Eye (tissue), 1 donor: ENCODE measurements around the gene CYTH3.
"Not testable (repeated sequence)": the region's sequence is repeated elsewhere in the genome, so short reads cannot be mapped to it uniquely, and the experiment has no call there.

ENCODE experiments used
- DNase-seq: peaks from one replicate; pipeline ENCODE4 v3.0.0-alpha.2; 2015

The CYTH3 gene

DNA sequence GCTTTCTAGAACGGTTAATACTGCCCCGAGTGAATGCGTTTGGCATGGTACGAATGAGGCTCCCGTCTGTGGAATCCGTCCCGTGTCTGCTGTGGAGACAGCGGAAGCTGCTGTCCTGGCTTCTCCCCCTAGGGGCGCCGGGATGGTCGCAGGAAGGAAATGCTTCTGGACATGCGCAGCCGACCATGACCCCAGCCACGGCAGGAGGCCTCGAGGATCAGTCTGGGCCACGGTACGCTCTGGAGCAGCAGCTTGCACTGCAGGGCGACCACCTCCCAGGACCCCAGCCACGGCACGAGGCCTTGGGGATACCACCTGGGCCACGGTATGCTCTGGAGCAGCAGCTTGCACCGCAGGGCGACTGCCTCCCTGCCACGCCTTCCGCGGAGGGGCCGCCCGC lies 107.9 kb downstream of the CYTH3 start:
- peak; percentile 77 for DNase-seq

DNA sequence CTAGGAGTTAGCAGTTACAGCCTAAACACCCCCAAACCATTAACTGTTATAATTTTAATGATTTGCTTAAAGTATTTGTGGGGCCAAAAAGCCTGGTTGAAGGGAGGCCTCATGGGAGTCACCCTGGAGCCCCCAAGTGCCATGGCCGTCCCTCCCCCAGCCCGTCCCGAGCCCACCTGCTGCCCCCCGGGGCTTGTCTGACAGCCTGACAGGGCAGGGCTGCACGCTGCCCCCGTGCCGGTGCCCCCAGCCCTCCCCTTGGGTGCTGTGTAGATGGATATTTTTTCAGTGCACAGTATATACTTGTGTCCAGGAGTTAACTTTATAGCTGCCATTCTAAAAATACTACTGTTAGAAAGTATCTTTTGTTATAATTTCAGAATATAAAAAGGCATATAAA lies 108.4 kb downstream of the CYTH3 start:
- DNase-seq = no peak

DNA sequence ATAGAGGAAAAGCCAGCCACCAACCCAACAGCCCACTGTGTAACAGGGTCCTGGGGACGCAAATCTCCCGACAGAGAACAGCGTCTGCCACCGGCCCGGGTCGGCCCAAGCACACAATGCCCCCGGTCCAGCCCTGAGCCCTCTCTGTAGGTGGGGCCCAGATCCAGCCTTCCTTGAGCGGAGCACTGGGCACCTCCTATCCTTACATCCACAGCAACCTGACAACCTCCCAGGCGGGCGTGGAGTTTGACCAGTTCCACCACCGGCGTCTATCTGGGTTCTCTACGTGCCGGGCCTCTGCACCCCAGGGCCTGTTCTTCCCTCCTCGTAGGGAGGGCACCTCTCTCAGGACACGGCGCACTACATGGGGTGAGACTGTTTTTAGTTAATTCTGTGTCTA lies 109.0 kb downstream of the CYTH3 start:
- DNase-seq = no peak

DNA sequence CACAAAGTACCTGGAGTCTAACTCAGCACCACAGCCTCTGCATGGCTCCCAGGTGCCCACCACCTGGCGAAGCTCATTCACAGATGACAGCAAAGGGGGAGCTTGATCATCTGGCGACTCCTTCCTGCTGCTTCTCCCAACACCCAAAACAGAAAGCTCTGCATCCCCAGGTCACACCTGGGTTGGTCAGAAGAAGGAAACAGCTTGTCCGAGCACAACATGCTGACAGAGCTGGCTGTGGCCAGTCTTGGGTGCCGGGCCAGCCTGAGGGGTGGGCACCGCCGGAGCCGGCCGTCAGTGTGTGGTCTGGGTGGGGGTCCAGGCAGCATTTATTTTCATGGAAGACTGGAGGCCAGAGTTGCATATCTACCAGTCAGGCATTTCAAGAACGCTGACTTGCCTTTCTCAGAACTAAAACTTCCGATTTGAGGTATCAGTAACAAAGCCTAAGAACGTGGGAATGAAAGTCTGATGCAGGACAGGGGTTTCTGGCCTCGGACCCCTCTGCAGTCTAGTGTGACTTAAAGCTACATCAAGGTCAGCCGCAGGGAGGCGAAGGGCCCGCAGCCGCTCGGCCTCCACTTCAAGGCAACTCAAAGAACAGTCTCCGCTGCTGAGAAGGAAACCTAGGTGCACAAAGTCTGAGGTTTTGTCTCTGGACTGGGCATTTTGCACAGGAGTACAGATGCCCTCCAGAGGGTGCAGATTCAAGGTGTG lies 109.6 kb downstream of the CYTH3 start:
- DNase-seq = no peak

DNA sequence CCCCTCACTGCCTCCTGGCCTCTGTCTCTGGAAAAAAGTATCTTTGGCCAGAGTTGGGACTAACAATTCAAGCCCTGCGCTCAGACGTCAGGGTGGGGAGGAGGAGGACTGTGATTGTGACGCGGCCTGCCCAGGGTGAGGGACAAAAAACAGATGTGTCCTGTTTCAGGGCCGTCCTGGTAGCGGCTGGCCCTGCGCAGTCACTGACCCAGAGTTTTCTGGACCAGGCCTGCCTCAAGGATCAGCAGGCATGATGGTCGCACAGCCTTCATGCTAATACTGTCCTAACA lies 110.1 kb downstream of the CYTH3 start:
- no peak for DNase-seq

DNA sequence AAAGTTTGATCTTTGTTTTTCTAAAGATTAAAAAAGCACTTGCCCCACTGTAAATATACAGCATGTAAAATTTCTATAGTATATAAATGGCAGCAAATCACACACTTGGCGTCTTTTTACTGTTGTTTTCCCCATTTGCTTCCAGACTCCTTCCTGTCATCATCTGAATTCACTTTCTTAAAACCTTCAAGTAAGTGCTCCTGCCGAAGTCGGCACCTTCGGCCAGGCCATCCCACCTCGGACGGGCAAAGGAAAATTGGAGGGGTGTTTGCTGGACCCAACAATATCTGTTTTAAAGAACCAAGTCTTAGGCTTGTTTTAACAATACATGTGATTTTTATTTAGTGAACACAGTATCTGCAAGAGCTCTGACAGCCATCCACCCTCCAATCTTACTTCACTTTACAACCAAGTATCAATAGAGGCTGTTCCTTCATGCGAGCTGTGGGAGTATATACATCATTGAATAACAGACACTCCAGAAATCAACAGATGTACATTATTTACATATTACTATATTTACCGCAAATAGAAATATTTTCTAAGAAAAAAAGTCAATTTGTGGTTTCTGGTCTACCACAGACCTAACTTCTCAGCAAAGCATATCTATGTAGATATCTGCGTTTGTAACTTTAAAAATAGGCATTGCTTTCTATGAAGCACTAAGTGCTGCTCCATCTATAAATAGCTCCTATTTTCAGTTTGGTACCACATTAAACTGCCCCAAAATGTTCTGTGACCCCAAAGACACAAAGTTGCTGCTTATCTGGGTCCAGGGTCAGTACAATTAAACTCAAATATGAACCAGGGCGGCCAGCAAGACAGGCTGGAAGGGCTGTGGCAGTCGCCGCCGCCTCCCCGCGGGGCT lies 110.7 kb downstream of the CYTH3 start:
- no peak for DNase-seq

DNA sequence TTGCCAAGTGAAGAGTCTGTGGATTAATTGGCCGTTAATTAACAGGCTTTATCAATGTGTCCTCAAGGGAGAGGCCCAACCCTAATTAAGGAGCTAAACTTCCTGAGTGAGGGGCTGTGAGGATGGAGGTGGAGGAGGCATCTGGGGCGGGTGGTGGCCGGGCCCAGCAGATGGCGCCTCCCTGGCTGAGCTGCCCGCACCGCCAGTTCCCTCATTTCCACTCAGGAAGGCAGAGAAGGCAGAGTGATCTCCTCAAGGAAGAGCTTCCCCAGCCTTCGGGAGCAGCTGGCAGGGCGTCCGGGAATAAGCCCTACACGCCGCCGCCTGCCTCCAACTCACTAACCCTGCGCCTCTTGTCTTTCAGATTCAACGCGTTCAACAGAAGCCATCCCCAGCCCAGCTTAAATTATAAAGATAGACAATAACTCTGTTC lies 112.2 kb downstream of the CYTH3 start:
- peak; percentile 86 for DNase-seq

DNA sequence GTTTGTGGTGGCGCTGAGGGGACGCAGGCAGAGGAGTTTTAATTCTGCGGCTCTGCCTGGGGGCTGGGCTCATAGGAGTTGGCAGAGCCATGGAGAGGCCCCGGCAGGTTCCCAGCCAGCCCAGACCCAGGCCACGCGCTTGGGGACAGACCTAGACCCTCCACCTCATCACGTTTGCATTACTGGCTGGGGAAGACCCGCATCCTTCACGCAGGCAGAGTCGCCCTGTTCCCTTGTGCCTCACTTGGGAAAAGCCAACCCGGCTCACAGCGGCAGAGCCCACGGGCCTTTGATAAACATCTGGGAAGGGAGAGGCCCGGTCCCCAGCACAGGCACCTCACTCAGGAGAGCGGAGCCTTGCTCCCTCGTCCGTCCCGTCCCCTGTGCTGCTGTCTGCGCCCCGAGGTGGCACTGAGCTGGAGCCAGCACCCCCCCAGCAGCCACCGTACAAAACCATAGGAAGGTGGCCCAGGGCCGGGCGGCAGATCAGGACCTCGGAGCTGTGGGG lies 112.8 kb downstream of the CYTH3 start:
- no peak for DNase-seq

DNA sequence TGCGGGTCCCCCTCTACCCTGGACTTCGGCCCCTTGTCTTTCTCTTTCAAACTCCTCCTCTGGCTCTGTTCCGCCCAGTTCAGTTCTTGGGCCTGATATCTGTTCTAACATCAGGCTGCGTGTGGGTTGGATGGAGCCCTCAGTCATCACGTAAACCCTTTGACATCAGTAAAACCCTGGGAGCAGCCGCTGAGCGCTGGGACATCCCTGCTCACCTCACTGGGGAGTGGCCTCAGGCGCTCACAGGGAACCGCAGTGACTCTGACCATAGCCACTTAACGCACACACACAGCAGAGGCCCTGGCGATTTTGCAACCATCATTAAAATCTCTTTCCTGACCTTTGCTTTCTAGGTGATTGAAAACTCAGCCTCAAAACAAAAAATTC lies 113.3 kb downstream of the CYTH3 start:
- no peak for DNase-seq

DNA sequence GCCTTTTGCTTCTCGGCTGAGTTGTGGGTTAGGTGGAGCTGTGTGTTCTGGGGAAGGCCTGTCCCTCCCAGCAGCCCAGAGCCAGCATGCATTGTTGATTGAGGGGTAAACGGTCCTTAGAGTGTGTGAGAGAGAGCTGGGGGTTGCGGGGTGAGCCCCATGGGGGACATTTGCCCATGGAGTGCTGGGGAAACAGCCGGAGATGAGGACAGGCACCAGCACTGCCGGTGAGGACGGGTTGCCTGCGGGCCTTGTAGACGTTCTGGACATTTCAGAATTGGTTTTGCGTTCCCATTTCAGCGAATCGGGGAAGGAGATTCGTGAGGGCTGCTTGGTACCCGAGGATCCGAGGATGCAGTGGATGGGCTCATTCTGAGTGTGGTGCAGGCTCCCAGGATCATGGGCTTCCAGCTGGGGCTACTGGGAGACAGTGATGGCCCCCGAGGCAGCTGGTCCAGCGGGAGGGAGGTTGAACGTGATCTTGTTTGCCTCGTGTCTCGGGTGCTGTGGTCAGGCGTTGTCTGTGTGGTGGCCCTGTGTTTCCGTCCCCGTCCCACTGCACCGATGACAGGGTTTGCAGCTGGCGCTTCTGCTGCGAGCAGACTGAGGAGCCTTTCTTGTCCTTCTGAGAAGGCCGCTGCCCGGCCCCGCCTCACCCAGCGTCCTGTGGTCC lies 113.9 kb downstream of the CYTH3 start:
- DNase-seq = no peak

DNA sequence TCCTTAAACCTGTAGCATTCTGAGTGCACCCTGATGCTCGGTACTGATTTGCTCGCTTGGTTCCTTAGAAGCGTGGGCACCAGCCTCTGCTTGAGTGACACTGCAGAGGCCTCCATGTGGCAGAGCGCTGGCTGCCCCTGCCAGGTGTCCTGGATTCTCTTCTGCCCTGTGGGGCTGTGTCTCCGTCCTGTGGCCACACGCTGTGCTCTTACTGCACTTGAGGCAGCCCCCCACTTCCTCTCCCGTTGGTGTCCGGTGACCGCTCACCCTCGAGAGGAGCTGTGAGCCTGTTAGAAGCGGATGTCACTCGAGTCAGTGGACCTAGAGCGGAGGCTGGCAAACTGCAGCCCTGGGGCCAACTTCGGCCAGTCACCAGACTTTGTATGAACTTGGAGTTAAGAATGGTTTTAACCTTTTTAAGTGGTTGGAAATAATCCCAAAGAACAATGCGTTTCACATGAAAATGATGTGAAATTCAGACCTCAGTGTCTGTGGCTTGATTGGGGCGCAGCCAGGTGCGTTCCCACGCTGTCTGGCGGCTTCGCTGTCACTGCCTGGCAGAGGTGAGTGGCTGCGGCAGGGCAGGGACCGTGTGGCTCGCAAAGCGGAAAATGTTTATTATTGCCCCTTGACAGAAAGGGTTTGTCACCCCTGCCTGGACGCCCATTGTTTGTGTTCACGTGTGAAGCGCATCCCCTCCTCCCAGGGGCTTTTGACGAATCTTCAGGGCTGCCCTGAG lies 114.6 kb downstream of the CYTH3 start:
- DNase-seq = peak; percentile 29

DNA sequence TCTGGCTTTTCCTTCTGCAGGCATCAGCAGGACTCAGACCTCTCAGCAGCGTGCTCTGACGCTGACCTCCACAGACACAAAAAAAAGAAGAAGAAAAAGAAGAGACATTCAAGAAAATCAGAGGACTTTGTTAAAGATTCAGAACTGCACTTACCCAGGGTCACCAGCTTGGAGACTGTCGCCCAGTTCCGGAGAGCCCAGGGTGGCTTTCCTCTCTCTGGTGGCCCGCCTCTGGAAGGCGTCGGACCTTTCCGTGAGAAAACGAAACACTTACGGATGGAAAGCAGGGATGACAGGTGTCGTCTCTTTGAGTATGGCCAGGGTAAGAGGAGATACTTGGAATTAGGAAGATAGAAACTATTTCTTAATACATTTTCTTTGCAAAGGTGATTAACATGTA lies 115.7 kb downstream of the CYTH3 start:
- no peak for DNase-seq

DNA sequence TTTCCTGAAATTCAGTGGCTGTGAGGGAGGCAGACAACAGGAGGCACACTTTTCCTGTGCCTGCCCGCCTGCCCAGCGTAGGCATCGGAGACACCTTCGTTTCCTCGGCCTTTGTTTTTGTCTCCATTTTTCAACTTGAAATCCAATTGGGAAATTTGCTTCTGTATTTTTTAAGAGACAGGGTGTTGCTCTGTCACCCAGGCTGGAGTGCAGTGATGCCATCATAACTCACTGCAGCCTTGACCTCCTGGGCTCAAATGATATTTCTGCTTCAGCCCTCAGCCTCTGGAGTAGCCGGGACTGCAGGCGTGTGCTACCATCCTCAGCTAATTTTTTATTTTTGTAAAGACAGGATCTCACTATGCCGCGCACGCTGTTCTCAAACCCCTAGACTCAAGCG lies 116.8 kb downstream of the CYTH3 start:
- no peak for DNase-seq

DNA sequence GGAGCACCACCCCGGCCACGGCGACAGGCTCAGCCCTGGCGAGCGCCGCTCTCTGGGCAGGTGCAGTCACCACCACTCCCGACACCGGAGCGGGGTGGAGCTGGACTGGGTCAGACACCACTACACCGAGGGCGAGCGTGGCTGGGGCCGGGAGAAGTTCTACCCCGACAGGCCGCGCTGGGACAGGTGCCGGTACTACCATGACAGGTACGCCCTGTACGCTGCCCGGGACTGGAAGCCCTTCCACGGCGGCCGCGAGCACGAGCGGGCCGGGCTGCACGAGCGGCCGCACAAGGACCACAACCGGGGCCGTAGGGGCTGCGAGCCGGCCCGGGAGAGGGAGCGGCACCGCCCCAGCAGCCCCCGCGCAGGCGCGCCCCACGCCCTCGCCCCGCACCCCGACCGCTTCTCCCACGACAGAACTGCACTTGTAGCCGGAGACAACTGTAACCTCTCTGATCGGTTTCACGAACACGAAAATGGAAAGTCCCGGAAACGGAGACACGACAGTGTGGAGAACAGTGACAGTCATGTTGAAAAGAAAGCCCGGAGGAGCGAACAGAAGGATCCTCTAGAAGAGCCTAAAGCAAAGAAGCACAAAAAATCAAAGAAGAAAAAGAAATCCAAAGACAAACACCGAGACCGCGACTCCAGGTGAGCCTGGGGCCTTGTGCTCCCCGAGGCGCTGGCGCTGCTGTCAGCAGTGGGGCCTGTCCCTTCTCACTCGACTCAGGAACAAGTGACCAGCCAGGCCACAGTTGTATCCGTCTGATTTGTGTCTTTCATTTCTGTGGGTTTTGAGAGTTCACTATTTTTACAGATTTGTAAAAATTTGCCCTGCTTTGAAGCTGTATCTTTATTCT lies 117.7 kb downstream of the CYTH3 start:
- DNase-seq = no peak

DNA sequence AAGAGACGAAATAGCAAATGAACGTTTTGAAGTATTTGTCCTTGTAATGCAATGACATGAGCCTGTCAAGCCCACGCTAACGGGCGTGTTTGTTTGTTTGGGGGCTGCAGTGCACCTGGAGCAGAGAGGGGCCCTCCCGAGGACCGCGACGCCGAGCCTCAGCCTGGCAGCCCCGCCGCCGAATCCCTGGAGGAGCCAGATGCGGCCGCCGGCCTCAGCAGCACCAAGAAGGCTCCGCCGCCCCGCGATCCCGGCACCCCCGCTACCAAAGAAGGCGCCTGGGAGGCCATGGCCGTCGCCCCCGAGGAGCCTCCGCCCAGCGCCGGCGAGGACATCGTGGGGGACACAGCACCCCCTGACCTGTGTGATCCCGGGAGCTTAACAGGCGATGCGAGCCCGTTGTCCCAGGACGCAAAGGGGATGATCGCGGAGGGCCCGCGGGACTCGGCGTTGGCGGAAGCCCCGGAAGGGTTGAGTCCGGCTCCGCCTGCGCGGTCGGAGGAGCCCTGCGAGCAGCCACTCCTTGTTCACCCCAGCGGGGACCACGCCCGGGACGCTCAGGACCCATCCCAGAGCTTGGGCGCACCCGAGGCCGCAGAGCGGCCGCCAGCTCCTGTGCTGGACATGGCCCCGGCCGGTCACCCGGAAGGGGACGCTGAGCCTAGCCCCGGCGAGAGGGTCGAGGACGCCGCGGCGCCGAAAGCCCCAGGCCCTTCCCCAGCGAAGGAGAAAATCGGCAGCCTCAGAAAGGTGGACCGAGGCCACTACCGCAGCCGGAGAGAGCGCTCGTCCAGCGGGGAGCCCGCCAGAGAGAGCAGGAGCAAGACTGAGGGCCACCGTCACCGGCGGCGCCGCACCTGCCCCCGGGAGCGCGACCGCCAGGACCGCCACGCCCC lies 118.5 kb downstream of the CYTH3 start:
- no peak for DNase-seq

DNA sequence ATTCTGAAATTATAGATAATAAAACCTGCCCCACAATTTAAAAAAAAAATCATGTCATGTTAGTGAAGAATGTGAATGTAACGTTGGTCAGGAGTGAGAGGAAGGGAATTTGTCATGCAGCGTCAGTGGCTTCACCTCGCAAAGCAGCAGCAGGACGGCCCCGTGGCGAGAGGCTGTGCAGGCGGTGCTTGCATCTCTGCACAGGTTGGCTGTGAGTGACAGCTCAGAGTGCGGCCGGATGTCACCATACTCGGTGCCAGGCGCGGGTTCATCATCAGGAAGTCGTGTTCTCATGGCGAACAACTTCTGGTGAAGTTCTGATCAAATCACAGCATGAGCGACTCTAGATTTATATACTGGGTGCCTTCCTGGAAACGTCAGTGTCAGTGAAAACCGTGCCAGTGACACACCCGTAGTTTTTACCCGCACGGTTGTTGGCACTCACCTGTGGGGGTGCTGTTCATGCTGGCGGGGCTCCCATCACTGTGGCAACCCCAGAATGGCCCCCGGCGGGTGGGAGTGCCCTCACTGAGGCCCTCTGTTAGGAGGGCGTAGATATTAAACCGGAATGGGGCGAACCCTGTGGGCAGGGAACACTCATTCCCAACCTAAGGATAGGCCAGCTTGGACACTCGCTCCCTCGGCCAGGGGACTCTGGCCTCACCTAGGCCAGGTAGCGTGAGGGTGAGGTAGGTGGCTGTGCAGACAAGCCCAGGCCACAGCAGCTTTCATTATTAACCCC lies 120.3 kb downstream of the CYTH3 start:
- no peak for DNase-seq

DNA sequence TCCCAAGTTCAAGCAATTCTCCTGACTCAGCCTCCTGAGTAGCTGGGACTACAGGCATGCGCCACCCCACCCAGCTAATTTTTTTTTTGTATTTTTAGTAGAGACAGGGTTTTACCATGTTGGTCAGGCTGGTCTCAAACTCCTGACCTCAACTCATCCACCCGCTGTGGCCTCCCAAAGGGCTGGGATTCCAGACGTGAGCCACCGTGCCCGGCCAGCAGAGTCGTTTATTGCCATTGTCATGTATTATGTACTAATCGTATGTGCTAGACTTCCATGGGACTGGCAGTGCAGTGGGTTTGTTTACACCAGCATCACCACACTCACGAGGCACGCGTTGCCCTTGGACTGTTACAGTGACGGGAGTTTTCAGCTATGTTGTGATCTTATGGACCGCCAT lies 120.9 kb downstream of the CYTH3 start:
- not testable (repeated sequence) for DNase-seq

DNA sequence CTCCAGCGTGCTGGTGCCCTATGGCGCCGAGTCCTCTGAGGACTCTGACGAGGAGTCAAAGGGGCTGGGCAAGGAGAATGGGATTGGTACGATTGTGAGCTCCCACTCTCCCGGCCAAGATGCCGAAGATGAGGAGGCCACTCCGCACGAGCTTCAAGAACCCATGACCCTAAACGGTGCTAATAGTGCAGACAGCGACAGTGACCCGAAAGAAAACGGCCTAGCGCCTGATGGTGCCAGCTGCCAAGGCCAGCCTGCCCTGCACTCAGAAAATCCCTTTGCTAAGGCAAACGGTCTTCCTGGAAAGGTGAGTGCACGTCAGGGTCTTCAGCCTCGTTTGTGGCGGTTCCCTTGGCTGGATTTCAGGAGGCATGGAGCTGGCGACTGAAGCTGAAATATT lies 122.4 kb downstream of the CYTH3 start:
- no peak for DNase-seq

DNA sequence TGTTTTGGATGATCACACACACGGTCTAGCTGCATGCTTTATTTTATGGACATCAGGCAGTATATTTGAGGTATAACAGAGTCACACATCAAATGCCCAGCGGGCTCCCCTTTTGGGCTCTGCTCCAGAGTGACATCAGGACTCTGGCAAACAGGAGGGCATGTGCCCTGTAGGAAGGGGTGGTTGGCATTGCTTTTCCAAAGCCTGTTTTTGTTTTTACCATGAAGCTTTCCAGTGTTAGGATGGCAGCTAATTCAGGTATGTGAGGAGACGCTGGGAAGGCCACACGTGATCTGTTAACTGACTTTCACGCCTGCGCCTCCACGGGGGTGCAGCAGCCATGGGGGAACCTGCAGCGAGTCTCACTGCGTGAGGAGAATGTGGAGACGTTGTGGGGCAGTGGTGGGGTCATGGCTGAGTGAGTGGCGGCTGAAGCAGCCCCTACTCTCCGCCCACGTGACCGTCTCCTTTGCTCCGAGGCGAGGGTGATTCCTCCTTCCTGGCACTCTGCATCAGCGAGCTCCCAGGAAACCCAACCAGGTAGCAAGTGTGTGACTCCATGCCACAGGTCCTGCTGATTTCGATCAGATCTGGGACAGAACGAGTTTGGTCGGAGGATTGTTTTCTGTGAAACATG lies 123.6 kb downstream of the CYTH3 start:
- DNase-seq = no peak

DNA sequence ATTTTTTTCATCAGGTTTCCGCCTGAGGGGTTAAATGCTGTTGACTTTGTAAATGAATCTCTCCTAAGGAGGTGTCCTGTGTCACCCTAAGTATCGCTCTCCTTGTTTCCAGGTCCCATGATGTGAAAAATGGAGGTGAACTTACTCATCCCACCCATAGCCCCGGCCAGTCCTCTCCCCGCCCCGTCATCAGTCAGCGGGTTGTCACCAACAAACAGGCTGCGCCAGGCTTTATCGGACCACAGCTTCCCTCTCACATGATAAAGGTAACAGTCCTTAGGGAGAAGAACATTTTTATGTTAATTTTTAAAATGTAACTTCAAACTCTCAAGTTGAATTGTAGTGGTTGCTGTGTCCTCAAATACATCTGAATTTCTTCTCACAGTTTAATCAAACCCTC lies 124.8 kb downstream of the CYTH3 start:
- no peak for DNase-seq
